ENCODE measurements around the gene FAM81A. TPM values are rescaled to one million over a fixed set of nuclear protein-coding genes. Genes with fewer than 3 reads are reported as not detected.

Gene FAM81A
- total RNA-seq, 6 experiments from 2014 or later: 0.18 TPM; not detected in 5

GRCh38 chr15:59453474-59454215 lies 15.7 kb downstream of the FAM81A start:
- 82% methylated on average over 1 of the region's 2 CpGs for WGBS (ENCODE audit: insufficient coverage, low coverage, low lambda C conversion rate, missing lambda C conversion rate)
- no peak for TF ChIP-seq POLR2A (IDR thresholded peaks at IDR 0.05)
- TF ChIP-seq CTCF (IDR thresholded peaks at IDR 0.05): no peak

GRCh38 chr15:59456114-59456513 lies 18.1 kb downstream of the FAM81A start:
- H3K27ac ChIP-seq: no peak overlapping the region
- H3K27me3 ChIP-seq: no peaks in the 10 kb centered on the region
- no peak for ATAC-seq
- no peak for DNase-seq
- TF ChIP-seq CTCF (IDR thresholded peaks at IDR 0.05): no peak
- no peak for TF ChIP-seq POLR2A (IDR thresholded peaks at IDR 0.05)
- intact Hi-C loops (cut with DNase I): no loop called here
- 63% methylated on average over 5 of the region's 8 CpGs for WGBS (ENCODE audit: insufficient coverage, low coverage, low lambda C conversion rate, missing lambda C conversion rate)
- no peaks in the 10 kb centered on the region for H3K36me3 ChIP-seq
- no peaks in the 10 kb centered on the region for H3K4me1 ChIP-seq
- H3K9me3 ChIP-seq: no peaks in the 10 kb centered on the region
- no peak overlapping the region for H3K4me3 ChIP-seq

More at GRCh38 chr15:59453474-59454215, 15.7 kb downstream of the FAM81A start:
- intact Hi-C loops (cut with DNase I): no loop called here
- Histone ChIP-seq H3K4me1 (no peaks in the 10 kb centered on the region), H3K27ac (no peak overlapping the region), H3K36me3 (no peaks in the 10 kb centered on the region), H3K4me3 (no peak overlapping the region), H3K27me3 (no peaks in the 10 kb centered on the region), H3K9me3 (no peaks in the 10 kb centered on the region)
- ATAC-seq (no peak), DNase-seq (no peak)

- DNase-seq: no peak
- TF ChIP-seq POLR2A (IDR thresholded peaks at IDR 0.05) (no peak), CTCF (IDR thresholded peaks at IDR 0.05) (no peak)
- Histone ChIP-seq H3K27me3 (no peaks in the 10 kb centered on the region), H3K4me1 (no peaks in the 10 kb centered on the region), H3K36me3 (no peaks in the 10 kb centered on the region), H3K9me3 (no peaks in the 10 kb centered on the region), H3K27ac (no peak overlapping the region), H3K4me3 (no peak overlapping the region)
- intact Hi-C loops (cut with DNase I): no loop called here
- 67% methylated on average over 3 of the region's 3 CpGs for WGBS (ENCODE audit: insufficient coverage, low coverage, low lambda C conversion rate, missing lambda C conversion rate)
- no peak for ATAC-seq
Measured at GRCh38 chr15:59457103-59457502, 19.1 kb downstream of the FAM81A start.

GRCh38 chr15:59461521-59461920 lies 23.5 kb downstream of the FAM81A start:
- Histone ChIP-seq H3K27me3 (no peaks in the 10 kb centered on the region), H3K9me3 (no peaks in the 10 kb centered on the region), H3K4me1 (no peaks in the 10 kb centered on the region), H3K27ac (no peak overlapping the region), H3K36me3 (no peaks in the 10 kb centered on the region), H3K4me3 (no peak overlapping the region)
- intact Hi-C loops (cut with DNase I): no loop called here
- ATAC-seq: no peak
- TF ChIP-seq CTCF (IDR thresholded peaks at IDR 0.05): no peak
- no peak for DNase-seq
- 70% methylated on average over 1 of the region's 1 CpG for WGBS (ENCODE audit: insufficient coverage, low coverage, low lambda C conversion rate, missing lambda C conversion rate)
